GM12892 (cell line): Measurements from ENCODE around the gene DNAH6.

ENCODE experiments used
- DNase-seq: peaks from one replicate; pipeline ENCODE4 v3.0.0; 2011; ENCODE audit not compliant: insufficient read length
- FAIRE-seq: peaks from 2 replicates; lab custom pipeline; 2011; peaks lifted over from hg19 to GRCh38; lab: Jason Lieb, UNC
- POLR2A ChIP-seq: IDR thresholded peaks from 2 replicates; pipeline ENCODE4 v1.6.1; 2011; ENCODE audit warnings: low read depth, low read length, control low read depth
- POLR2AphosphoS5 ChIP-seq: IDR thresholded peaks from 2 replicates; pipeline ENCODE4 v1.6.1; 2011; ENCODE audit warnings: low read depth, low read length, control low read depth
- TAF1 ChIP-seq: IDR thresholded peaks from 2 replicates; pipeline ENCODE4 v1.6.1; 2011; ENCODE audit warnings: low read depth, mild to moderate bottlenecking, control low read depth, low read length, borderline replicate concordance

Gene DNAH6

GRCh38 chr2:84781942-84782716 lies 265.8 kb downstream of the DNAH6 start:
- no peak for TF ChIP-seq TAF1
- no peak for TF ChIP-seq POLR2A
- no peak for TF ChIP-seq POLR2AphosphoS5
- no peak for FAIRE-seq
- DNase-seq, result no peak

- TF ChIP-seq POLR2A (no peak), POLR2AphosphoS5 (no peak), TAF1 (no peak)
- no peak for FAIRE-seq
- DNase-seq, result no peak
Observed at GRCh38 chr2:84782717-84783442, 266.6 kb downstream of the DNAH6 start.

GRCh38 chr2:84785950-84786349 lies 269.7 kb downstream of the DNAH6 start:
- FAIRE-seq (no peak), DNase-seq (no peak)
- TF ChIP-seq POLR2A (no peak), POLR2AphosphoS5 (no peak), TAF1 (no peak)

- DNase-seq (no peak), FAIRE-seq (no peak)
- TF ChIP-seq POLR2A, result no peak
- no peak for TF ChIP-seq POLR2AphosphoS5
Observed at GRCh38 chr2:84786601-84787000, 270.3 kb downstream of the DNAH6 start.

- no peak for DNase-seq
- no peak for FAIRE-seq
- TF ChIP-seq POLR2A (no peak), POLR2AphosphoS5 (no peak), TAF1 (no peak)
Observed at GRCh38 chr2:84788027-84788426, 271.7 kb downstream of the DNAH6 start.

- FAIRE-seq (no peak), DNase-seq (no peak)
- no peak for TF ChIP-seq POLR2A
- TF ChIP-seq TAF1, result no peak
Observed at GRCh38 chr2:84788498-84788897, 272.2 kb downstream of the DNAH6 start.

- TF ChIP-seq POLR2AphosphoS5, result no peak
- no peak for TF ChIP-seq TAF1
- no peak for TF ChIP-seq POLR2A
- FAIRE-seq (no peak), DNase-seq (no peak)
Observed at GRCh38 chr2:84792856-84793522, 276.7 kb downstream of the DNAH6 start.

GRCh38 chr2:84793641-84794040 lies 277.3 kb downstream of the DNAH6 start:
- TF ChIP-seq POLR2AphosphoS5 (no peak), POLR2A (no peak), TAF1 (no peak)
- DNase-seq (no peak), FAIRE-seq (no peak)

GRCh38 chr2:84796798-84797197 lies 280.5 kb downstream of the DNAH6 start:
- no peak for FAIRE-seq
- TF ChIP-seq POLR2A (no peak), POLR2AphosphoS5 (no peak), TAF1 (no peak)
- no peak for DNase-seq

GRCh38 chr2:84797271-84797670 lies 281.0 kb downstream of the DNAH6 start:
- TF ChIP-seq TAF1 (no peak), POLR2A (no peak), POLR2AphosphoS5 (no peak)
- FAIRE-seq, result no peak
- DNase-seq, result no peak

GRCh38 chr2:84799772-84800171 lies 283.5 kb downstream of the DNAH6 start:
- TF ChIP-seq TAF1, result no peak
- TF ChIP-seq POLR2A, result no peak
- no peak for TF ChIP-seq POLR2AphosphoS5
- FAIRE-seq (no peak), DNase-seq (no peak)
